ENCODE results near the gene CDH20. TPM values are rescaled to one million over a fixed set of nuclear protein-coding genes. Genes with fewer than 3 reads are reported as not detected.

Gene CDH20
- total and polyA plus RNA-seq, 2 of the 4 experiments (the other 2 are of a cell fraction), result not detected

GRCh38 chr18:61543518-61543917 is 210.3 kb downstream of the CDH20 start:
- Histone ChIP-seq H3K56ac (ENCODE audit: extremely low read depth, insufficient read depth, low read length) (no peak overlapping the region), H4K20me1 (ENCODE audit: insufficient read depth, low read length) (no peaks in the 10 kb centered on the region), H3K79me1 (ENCODE audit: low read depth in 1 of 2, low read length in 2 of 2) (no peaks in the 10 kb centered on the region), H3K18ac (ENCODE audit: low read depth, low read length) (no peak overlapping the region), H4K91ac (ENCODE audit: insufficient read depth, low read depth, low read length) (no peak overlapping the region), H4K8ac (ENCODE audit: low read depth in 2 of 2, low read length in 2 of 2) (no peak overlapping the region), H3K36me3 (ENCODE audit: control insufficient read depth, insufficient read depth, low read length) (no peaks in the 10 kb centered on the region), H2BK20ac (ENCODE audit: low read depth, low read length) (no peak overlapping the region), H4K5ac (ENCODE audit: low read depth, low read length) (no peak overlapping the region), H3K9me3 (ENCODE audit: control insufficient read depth, insufficient read depth, low read length) (no peaks in the 10 kb centered on the region), H3K27me3 (ENCODE audit: control insufficient read depth, insufficient read depth, low read length) (peaks cover 3% of the 10 kb centered on the region), H2AK9ac (replicated peaks; ENCODE audit: low read depth, low read length, poor library complexity) (no peak overlapping the region), H3K4me1 (ENCODE audit: control insufficient read depth, insufficient read depth, low read length) (peaks cover 2% of the 10 kb centered on the region; the same call in 1 of the 2 replicates), H3K4me2 (ENCODE audit: low read depth, low read length) (no peak overlapping the region), H3K4ac (ENCODE audit: low read depth, low read length) (no peak overlapping the region), H3K27ac (ENCODE audit: insufficient read depth, low read length) (no peak overlapping the region), H2BK15ac (ENCODE audit: low read depth, low read length) (no peak overlapping the region), H3K14ac (replicated peaks; ENCODE audit: low read depth, low read length) (no peak overlapping the region), H3K9ac (ENCODE audit: low read depth, low read length) (no peak overlapping the region), H3K9me1 (ENCODE audit: insufficient read depth, low read length) (0 out of 2 replicates have a peak, but pooled peaks cover 4% of the 10 kb centered on the region), H2BK120ac (ENCODE audit: low read depth, low read length) (no peak overlapping the region), H3K23ac (ENCODE audit: low read depth, low read length) (no peak overlapping the region), H3K4me3 (ENCODE audit: insufficient read depth, low read depth, low read length) (no peak overlapping the region), H2AFZ (replicated peaks; ENCODE audit: low read length, poor library complexity) (no peak overlapping the region), H2BK5ac (ENCODE audit: low read depth, low read length, poor library complexity, severe bottlenecking) (no peak overlapping the region), H2AK5ac (ENCODE audit: low read depth, low read length) (no peak overlapping the region)
- TF ChIP-seq BHLHE40 (IDR thresholded peaks at IDR 0.05; ENCODE audit: low read depth, low read length) (no peak), RFX5 (IDR thresholded peaks at IDR 0.05; ENCODE audit: low read depth, low read length) (no peak), NFE2L2 (IDR thresholded peaks at IDR 0.05; ENCODE audit: low read depth, low read length) (no peak), SMC3 (IDR thresholded peaks at IDR 0.05; ENCODE audit: low read depth, low read length) (no peak), MXI1 (IDR thresholded peaks at IDR 0.05; ENCODE audit: borderline replicate concordance, low read depth, low read length) (no peak), POLR2A (IDR thresholded peaks at IDR 0.05; ENCODE audit: low read depth, low read length) (no peak)
- CTCF ChIA-PET, result no interaction called here
- ATAC-seq (ENCODE audit: low read depth) (no peak), DNase-seq (no peak)
- dilution Hi-C loops (cut with HindIII; ENCODE audit: low sequenced_read_pairs, unreplicated experiment) (no loop called here), intact Hi-C loops (cut with micrococcal nuclease) (no loop called here), in situ Hi-C loops (cut with MboI; ENCODE audit: low sequenced_read_pairs) (no loop called here)
- POLR2A ChIA-PET (ENCODE audit: unreplicated experiment), result no interaction called here
- no TSS peak for BruUV-seq (replicated peaks)
- WGBS, 2 experiments (ENCODE audit: extremely low coverage in 2 of 2, insufficient read length in 1 of 2), result 44% methylated on average over 1 of the region's 1 CpG; no CpG with 5 or more reads in 1 of the 2 experiments
